Nephron (organoid): ENCODE data around the gene SLC7A14.

Experiments used
- H3K27ac Mint-ChIP-seq, 3 experiments: 2 replicates each; pipeline ENCODE4 v1.8.0; 2020; ENCODE audit warnings: mixed read lengths in 3 of 3, mild to moderate bottlenecking in 2 of 3, moderate library complexity in 1 of 3
- H3K27me3 Mint-ChIP-seq: 2 replicates; pipeline ENCODE4 v1.8.0; 2021; ENCODE audit warnings: low read depth, mild to moderate bottlenecking, moderate library complexity, mixed read lengths
- H3K36me3 Mint-ChIP-seq: 2 replicates; pipeline ENCODE4 v1.8.0; 2020; ENCODE audit warnings: low read depth, mixed read lengths
- H3K4me1 Mint-ChIP-seq: 2 replicates; pipeline ENCODE4 v1.8.0; 2020; ENCODE audit warnings: mixed read lengths
- H3K4me3 Mint-ChIP-seq, 3 experiments: 2 replicates each; pipeline ENCODE4 v1.8.0; 2020; ENCODE audit warnings: mild to moderate bottlenecking in 3 of 3, mixed read lengths in 3 of 3, moderate library complexity in 2 of 3
- H3K9me3 Mint-ChIP-seq: 2 replicates; pipeline ENCODE4 v1.8.0; 2020; ENCODE audit warnings: mixed read lengths
- CTCF ChIP-seq, 3 experiments: fragments of 200-600 bp; sonication (generic); IDR thresholded peaks; one replicate each; pipeline ENCODE4 v1.5.0; 2021; ENCODE audit warnings: antibody characterized with exemption in 3 of 3; ENCODE audit not compliant: unreplicated experiment in 3 of 3

Gene SLC7A14

GRCh38 chr3:170480111-170480510 lies 105.8 kb downstream of the SLC7A14 start:
- H3K4me1 Mint-ChIP-seq, result peaks cover 17% of the 10 kb centered on the region
- no peak overlapping the region for H3K27ac Mint-ChIP-seq

DNA sequence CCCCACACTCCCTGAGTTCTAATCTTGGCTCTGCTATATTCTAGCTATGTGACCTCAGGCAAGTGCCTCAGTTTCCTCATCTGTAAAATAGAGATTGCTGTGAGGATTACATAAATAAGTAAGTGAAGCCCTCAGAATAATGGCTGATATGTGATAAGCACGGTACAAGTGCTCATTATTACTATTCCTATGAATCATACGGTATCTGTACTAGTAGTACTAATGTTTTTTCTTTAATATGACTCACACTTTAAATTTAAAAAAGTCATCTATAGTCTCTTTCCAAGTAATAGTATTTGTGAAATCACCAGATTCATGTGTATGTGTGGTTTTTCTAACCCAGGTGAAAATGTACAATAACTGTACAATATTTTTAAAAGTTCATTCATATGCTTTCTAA lies 108.5 kb downstream of the SLC7A14 start:
- Mint-ChIP-seq H3K4me3 (no peak overlapping the region), H3K27me3 (peaks cover 5% of the 10 kb centered on the region), H3K4me1 (peaks cover 37% of the 10 kb centered on the region), H3K27ac (peak overlapping the region in 2 of 3 experiments; percentile 28 to 72), H3K9me3 (no peaks in the 10 kb centered on the region), H3K36me3 (no peaks in the 10 kb centered on the region)
- no peak for TF ChIP-seq CTCF (IDR thresholded peaks at IDR 0.05; ENCODE audit: unreplicated experiment in 3 of 3)

More at GRCh38 chr3:170480111-170480510, 105.8 kb downstream of the SLC7A14 start:
- no peak for TF ChIP-seq CTCF (IDR thresholded peaks at IDR 0.05; ENCODE audit: unreplicated experiment in 3 of 3)
- no peaks in the 10 kb centered on the region for H3K9me3 Mint-ChIP-seq
- no peak overlapping the region for H3K4me3 Mint-ChIP-seq
- no peaks in the 10 kb centered on the region for H3K36me3 Mint-ChIP-seq
- no peaks in the 10 kb centered on the region for H3K27me3 Mint-ChIP-seq

DNA sequence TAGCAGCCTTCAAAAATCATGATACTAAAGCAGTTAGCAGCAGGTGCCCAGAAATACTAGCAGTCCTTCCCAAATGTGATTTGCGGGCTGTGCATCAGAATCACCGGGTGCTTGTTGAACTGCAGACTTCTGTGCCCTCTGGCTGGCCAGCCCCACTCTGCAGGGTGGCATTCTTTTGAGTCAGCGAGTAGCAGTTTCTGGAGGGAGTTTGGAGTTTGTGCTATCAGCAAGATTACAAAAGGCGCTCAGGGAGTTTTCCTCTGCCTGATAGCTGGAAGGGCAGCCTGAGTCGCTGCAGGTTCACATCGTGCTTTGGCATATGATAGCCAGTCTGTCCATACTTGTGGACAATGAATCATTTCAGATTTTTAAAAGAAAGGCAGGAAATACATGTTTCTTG lies 109.6 kb downstream of the SLC7A14 start:
- Mint-ChIP-seq H3K36me3 (no peaks in the 10 kb centered on the region), H3K27me3 (peaks cover 5% of the 10 kb centered on the region), H3K27ac (peak overlapping the region; percentile 85 to 90 (median 89)), H3K4me1 (peaks cover 42% of the 10 kb centered on the region), H3K9me3 (no peaks in the 10 kb centered on the region), H3K4me3 (no peak overlapping the region)
- TF ChIP-seq CTCF (IDR thresholded peaks at IDR 0.05; ENCODE audit: unreplicated experiment in 3 of 3), result no peak

DNA sequence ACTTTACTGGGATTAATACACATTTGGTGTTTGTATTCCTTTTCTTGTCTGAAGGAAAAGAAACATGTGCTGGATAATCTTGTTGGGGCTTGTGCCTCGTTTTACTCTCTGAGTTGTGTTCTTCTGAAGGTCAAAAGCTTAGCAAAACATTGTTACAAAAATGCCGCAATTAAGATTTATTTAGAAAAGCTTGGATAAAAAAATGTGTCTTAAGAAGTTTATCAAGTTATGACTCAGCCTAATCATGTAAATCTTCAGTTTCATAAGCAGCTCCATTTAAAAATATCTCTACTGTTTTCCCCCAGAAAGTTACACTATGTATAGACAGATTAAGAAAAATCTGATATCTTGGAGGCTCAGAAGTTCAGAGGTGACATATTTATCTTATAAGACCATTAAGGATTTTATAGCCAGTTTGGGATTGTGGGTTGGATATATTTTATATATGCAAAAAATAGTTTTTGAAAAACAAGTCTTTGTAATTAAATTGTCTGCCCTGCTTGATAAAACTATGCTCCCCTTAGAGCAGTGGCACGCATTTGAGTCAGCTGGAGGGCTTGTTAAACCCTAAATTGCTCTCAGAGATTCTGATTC lies 110.7 kb downstream of the SLC7A14 start:
- Mint-ChIP-seq H3K36me3 (no peaks in the 10 kb centered on the region), H3K27me3 (peaks cover 5% of the 10 kb centered on the region), H3K27ac (peak overlapping the region; percentile 72 to 89 (median 85)), H3K4me1 (peaks cover 53% of the 10 kb centered on the region), H3K9me3 (no peaks in the 10 kb centered on the region), H3K4me3 (no peak overlapping the region)
- TF ChIP-seq CTCF (IDR thresholded peaks at IDR 0.05; ENCODE audit: unreplicated experiment in 3 of 3), result no peak

DNA sequence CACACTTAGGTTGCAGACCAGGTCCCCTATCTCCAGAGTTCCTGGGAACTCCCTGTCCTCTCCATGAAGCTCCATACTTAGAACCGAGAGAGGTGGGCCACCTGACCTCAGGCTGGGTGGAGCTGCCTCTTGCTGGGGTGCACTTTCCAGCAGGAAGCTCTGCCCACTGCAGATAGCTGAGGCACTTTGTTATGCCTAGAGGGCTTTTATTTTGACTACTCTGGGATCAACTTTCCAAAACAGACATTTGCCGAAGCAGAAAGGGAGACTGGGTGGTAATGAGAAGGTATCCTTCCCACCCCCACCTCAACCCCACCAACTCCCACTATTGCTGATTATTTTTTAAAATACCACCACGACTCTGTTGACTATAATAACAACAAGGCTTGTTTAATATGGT lies 112.5 kb downstream of the SLC7A14 start:
- Mint-ChIP-seq H3K36me3 (no peaks in the 10 kb centered on the region), H3K27me3 (peaks cover 5% of the 10 kb centered on the region), H3K4me3 (no peak overlapping the region), H3K4me1 (peaks cover 69% of the 10 kb centered on the region), H3K9me3 (no peaks in the 10 kb centered on the region), H3K27ac (peak overlapping the region; percentile 72 to 89 (median 85))
- no peak for TF ChIP-seq CTCF (IDR thresholded peaks at IDR 0.05; ENCODE audit: unreplicated experiment in 3 of 3)

- Mint-ChIP-seq H3K36me3 (no peaks in the 10 kb centered on the region), H3K4me1 (peaks cover 82% of the 10 kb centered on the region), H3K9me3 (no peaks in the 10 kb centered on the region), H3K27ac (peak overlapping the region; percentile 93 to 96 (median 95)), H3K4me3 (peak overlapping the region in 2 of 3 experiments; percentile 3 to 13), H3K27me3 (peaks cover 5% of the 10 kb centered on the region)
- no peak for TF ChIP-seq CTCF (IDR thresholded peaks at IDR 0.05; ENCODE audit: unreplicated experiment in 3 of 3)
Observed at GRCh38 chr3:170471149-170471548, 114.7 kb downstream of the SLC7A14 start.
